Parathyroid adenoma (tissue), 2 donors: ENCODE measurements around the gene CBS.
"Not testable (repeated sequence)": the region's sequence is repeated elsewhere in the genome, so short reads cannot be mapped to it uniquely, and the experiment has no call there.

Experiments used
- H2AFZ ChIP-seq: fragments of 300-600 bp; sonication (generic); one replicate; pipeline ENCODE4 v1.7.0; 2017; ENCODE audit warnings: antibody characterized with exemption, mild to moderate bottlenecking
- H3K27ac ChIP-seq: fragments of 300-600 bp; sonication (generic); one replicate; pipeline ENCODE4 v1.7.0; 2017
- H3K27me3 ChIP-seq: fragments of 300-600 bp; sonication (generic); one replicate; pipeline ENCODE4 v1.7.0; 2017; ENCODE audit warnings: low read length; ENCODE audit not compliant: control insufficient read depth, insufficient read depth
- H3K36me3 ChIP-seq: fragments of 300-600 bp; sonication (generic); one replicate; pipeline ENCODE4 v1.7.0; 2017; ENCODE audit warnings: low read length; ENCODE audit not compliant: control insufficient read depth, insufficient read depth
- H3K4me1 ChIP-seq: fragments of 300-600 bp; sonication (generic); one replicate; pipeline ENCODE4 v1.7.0; 2017; ENCODE audit warnings: control low read depth
- H3K4me2 ChIP-seq: fragments of 300-600 bp; sonication (generic); one replicate; pipeline ENCODE4 v1.7.0; 2017; ENCODE audit warnings: low read length
- H3K4me3 ChIP-seq: fragments of 300-600 bp; sonication (generic); one replicate; pipeline ENCODE4 v1.7.0; 2017; ENCODE audit warnings: low read depth, low read length
- H3K79me2 ChIP-seq: fragments of 300-600 bp; sonication (generic); one replicate; pipeline ENCODE4 v1.7.0; 2017; ENCODE audit warnings: control low read depth
- H3K9ac ChIP-seq: fragments of 300-600 bp; sonication (generic); one replicate; pipeline ENCODE4 v1.7.0; 2017; ENCODE audit warnings: mild to moderate bottlenecking
- H3K9me3 ChIP-seq: fragments of 300-600 bp; sonication (generic); one replicate; pipeline ENCODE4 v1.7.0; 2017; ENCODE audit warnings: low read length; ENCODE audit not compliant: control insufficient read depth
- CTCF ChIP-seq: fragments of 300-600 bp; sonication (generic); IDR thresholded peaks from one replicate; pipeline ENCODE4 v1.7.0; 2017; ENCODE audit warnings: antibody characterized with exemption, mild to moderate bottlenecking
- donor health status: primary hyperparathyroidism.

The CBS gene

GRCh38 chr21:43038659-43039044, 37.0 kb downstream of the CBS start:
- H3K27me3 ChIP-seq, H3K36me3 ChIP-seq, H3K27ac ChIP-seq, H2AFZ ChIP-seq, H3K4me3 ChIP-seq, H3K9ac ChIP-seq, H3K9me3 ChIP-seq, H3K79me2 ChIP-seq, H3K4me1 ChIP-seq, H3K4me2 ChIP-seq: not testable (repeated sequence)

- not testable (repeated sequence) for H3K79me2 ChIP-seq, H3K36me3 ChIP-seq, H3K27ac ChIP-seq, H3K4me3 ChIP-seq, H2AFZ ChIP-seq, H3K4me1 ChIP-seq, H3K9ac ChIP-seq, H3K9me3 ChIP-seq, H3K27me3 ChIP-seq, H3K4me2 ChIP-seq
These were observed 37.5 kb downstream of the CBS start for GRCh38 chr21:43037918-43038658.

DNA sequence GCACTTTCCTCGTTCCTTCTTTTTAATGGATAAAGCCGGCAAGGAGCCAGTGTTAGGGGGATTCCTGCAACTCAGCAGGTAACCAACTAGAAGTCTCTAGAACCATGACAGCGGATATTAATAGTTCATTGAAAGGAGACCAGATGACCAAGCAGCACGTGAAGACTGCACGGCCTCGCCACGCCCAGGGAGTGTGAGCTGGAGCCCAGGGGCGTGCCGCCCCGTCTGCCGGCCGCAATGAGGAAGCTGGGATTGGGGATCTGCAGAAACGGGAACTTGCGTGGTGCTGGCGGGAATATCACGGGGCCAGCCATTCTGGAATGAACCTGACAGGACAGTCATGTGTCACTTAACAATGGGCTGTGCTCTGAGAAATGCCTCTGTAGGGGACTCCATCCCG, 38.7 kb downstream of the CBS start:
- H2AFZ ChIP-seq, H3K4me2 ChIP-seq, H3K27ac ChIP-seq, H3K27me3 ChIP-seq, H3K9me3 ChIP-seq, H3K9ac ChIP-seq, H3K36me3 ChIP-seq, H3K79me2 ChIP-seq, H3K4me1 ChIP-seq, H3K4me3 ChIP-seq: not testable (repeated sequence)

DNA sequence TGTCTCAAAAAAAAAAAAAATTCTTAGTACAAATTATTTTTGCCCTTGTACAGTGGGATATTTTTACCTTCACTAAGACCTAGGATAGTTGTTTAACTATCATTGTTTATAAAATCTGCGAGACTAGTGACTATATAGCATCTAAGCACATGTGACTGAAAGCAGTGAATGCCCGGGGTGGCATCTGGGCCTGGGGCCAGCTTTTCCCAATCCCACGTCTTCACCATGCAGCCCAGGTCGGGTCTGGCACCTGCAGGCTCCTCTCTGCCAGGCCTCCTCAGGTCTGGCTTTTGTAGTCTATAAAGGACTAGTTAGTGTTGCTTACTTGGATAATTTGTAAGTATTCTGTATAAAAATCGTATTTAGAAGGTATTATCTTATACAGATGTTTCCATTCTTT, 40.8 kb downstream of the CBS start:
- Histone ChIP-seq H3K27me3 (no peaks in the 10 kb centered on the region), H3K9ac (no peak overlapping the region), H3K4me1 (no peaks in the 10 kb centered on the region), H3K79me2 (no peaks in the 10 kb centered on the region), H3K36me3 (no peaks in the 10 kb centered on the region), H3K4me2 (no peak overlapping the region), H3K4me3 (no peak overlapping the region), H3K9me3 (no peaks in the 10 kb centered on the region), H3K27ac (no peak overlapping the region), H2AFZ (no peak overlapping the region)
- TF ChIP-seq CTCF, result no peak

GRCh38 chr21:43034101-43034500, 41.5 kb downstream of the CBS start:
- no peak overlapping the region for H3K4me2 ChIP-seq
- H3K27ac ChIP-seq, result no peak overlapping the region
- no peaks in the 10 kb centered on the region for H3K79me2 ChIP-seq
- no peak overlapping the region for H3K4me3 ChIP-seq
- no peak overlapping the region for H3K9ac ChIP-seq
- no peaks in the 10 kb centered on the region for H3K4me1 ChIP-seq
- TF ChIP-seq CTCF, result no peak
- no peak overlapping the region for H2AFZ ChIP-seq
- H3K9me3 ChIP-seq, result no peaks in the 10 kb centered on the region
- H3K36me3 ChIP-seq, result no peaks in the 10 kb centered on the region
- H3K27me3 ChIP-seq, result no peaks in the 10 kb centered on the region

GRCh38 chr21:43031121-43031619, 44.5 kb downstream of the CBS start:
- Histone ChIP-seq H3K79me2 (no peaks in the 10 kb centered on the region), H3K4me1 (no peaks in the 10 kb centered on the region), H2AFZ (no peak overlapping the region), H3K27ac (no peak overlapping the region), H3K4me3 (no peak overlapping the region), H3K9ac (no peak overlapping the region), H3K27me3 (no peaks in the 10 kb centered on the region), H3K4me2 (no peak overlapping the region), H3K9me3 (no peaks in the 10 kb centered on the region), H3K36me3 (no peaks in the 10 kb centered on the region)
- no peak for TF ChIP-seq CTCF
